HG03354 (cell line): Measurements from ENCODE around the gene P3H2.

Experiments used
- ATAC-seq: cut with Tn5 transposase; IDR thresholded peaks from one replicate; pipeline ENCODE4 v1.9.1; 2021; ENCODE audit warnings: mild to moderate bottlenecking; ENCODE audit not compliant: unreplicated experiment, poor library complexity, severe bottlenecking

Gene P3H2

DNA sequence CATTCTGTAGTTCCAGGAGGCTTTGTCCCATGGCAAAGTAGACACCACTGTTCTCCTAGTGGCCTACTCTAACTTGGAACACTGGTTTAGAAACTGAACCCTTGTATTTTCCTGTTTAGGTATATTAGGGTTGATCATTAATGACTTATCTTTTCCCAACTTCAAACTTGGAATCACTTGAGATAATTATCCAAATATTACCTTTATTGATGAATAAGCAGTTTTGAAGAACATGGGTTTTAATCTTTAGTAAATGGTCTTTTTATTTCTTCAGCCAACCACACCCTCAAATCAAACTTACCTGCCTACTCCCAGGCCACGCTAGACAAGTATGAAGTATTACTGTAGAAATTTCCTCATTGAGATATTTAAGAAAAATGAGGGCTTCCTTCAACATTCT lies 6.5 kb upstream of the P3H2 start:
- no peak for ATAC-seq

- ATAC-seq: no peak
Measured at GRCh38 chr3:190125436-190126068, 4.9 kb upstream of the P3H2 start.

GRCh38 chr3:190124067-190124466 lies 3.4 kb upstream of the P3H2 start:
- ATAC-seq: no peak

GRCh38 chr3:190122198-190122771 lies 1.6 kb upstream of the P3H2 start:
- ATAC-seq: no peak

- ATAC-seq: no peak
Measured at GRCh38 chr3:190121383-190121782, 686 bp upstream of the P3H2 start.

- ATAC-seq: no peak
Measured at GRCh38 chr3:190121061-190121377, 322 bp upstream of the P3H2 start.

DNA sequence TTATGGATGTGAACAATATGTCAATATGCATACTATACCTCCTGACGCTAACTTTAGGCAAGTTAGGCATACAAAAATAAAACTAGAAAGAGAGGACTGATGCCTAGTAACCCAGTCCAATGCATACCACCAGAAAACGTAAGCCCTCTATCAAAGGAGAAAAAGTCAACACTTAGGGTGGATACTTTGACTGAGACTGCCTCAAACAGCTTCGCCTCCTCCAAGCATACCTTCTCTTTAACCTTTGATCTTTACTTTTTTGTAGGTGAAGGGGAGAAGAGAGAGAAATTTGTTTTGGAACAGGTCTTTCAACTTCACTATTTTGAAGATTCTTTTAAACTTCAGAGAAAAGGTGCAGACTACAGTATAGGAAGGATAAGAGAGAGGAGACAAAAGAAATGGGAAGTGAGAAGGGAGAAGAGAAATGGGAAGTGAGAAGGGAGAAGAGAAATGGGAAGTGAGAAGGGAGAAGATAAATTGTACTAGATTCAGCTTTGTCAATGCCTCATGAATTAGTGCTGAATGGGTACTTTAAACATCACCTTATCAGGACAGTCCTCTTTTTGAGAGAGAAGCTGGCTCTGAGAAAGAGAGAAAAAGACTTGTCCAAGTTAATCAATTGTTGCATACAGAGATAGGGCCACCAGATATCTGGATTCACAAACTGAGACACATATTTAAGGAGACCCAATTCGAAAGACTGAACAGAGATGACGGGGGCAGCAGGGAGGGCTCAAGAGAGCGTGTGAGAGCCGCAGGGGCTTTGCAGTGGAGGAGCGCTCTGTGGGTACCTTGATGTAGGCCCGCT lies 1.0 kb downstream of the P3H2 start:
- ATAC-seq: no peak

GRCh38 chr3:190118438-190118837 lies 2.3 kb downstream of the P3H2 start:
- no peak for ATAC-seq

GRCh38 chr3:190117981-190118380 lies 2.7 kb downstream of the P3H2 start:
- no peak for ATAC-seq

DNA sequence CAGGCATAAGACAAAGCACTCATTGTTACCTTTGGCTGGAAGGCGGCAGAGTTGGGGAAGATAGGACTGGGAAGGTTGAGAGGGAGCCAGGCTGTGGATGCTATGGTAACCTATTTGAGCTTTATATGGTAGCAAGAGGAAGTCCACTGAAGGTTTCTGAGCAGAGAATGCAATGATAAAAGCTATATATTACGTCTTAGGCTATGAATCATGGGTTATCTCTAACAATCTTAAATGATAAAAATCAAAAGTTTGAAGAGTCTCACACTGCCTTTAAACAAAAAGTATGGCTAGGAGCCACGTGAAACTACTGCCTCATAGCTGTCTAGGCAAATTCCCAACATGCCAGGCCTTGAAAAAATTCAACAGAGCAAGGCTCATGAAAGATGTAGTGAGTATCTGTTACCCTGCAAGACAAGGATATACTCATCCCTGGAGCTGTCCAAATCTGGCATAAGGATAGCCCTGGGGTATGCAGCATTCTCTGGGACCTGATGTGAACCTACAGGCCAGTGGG lies 4.1 kb downstream of the P3H2 start:
- ATAC-seq: no peak

DNA sequence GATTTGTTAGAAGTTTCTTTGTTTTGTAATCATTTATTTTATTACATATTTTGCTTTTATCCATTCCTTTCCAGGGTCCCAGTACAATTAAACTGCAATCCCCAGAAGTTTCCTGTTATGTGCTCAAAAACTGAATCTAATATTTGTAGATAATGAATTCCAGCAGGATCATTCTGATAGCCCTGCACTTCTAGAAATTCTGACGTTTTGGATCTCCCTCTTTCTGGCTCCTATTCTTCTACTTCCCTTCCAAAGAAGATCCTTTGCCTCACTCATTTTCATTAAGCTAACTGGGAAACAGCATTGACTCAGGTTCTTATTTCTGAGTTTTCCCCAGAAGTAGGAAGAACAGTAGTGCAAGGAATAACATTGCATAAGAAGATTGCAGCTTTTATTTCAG lies 9.9 kb downstream of the P3H2 start:
- no peak for ATAC-seq

- no peak for ATAC-seq
Measured at GRCh38 chr3:190109441-190109840, 11.3 kb downstream of the P3H2 start.

DNA sequence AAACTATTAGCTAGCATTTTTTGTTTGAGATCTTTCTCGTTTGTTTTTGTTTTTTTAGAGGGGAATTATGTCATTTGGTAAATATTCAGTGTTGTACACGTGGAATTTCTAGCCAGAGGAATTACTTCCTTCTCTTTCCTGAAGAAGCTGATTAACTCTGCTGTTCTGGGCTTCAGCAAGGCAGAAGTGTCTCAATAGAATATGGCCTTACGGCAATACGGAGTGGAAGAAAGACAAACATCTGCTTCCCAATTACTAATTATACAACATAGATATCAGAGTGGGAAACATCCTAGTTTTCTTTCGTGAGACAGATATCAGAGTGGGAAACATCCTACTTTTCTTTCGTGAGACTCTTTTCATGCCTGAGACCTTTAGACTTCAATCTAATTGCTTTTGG lies 11.9 kb downstream of the P3H2 start:
- no peak for ATAC-seq

- ATAC-seq: no peak
Measured at GRCh38 chr3:190105876-190106275, 14.8 kb downstream of the P3H2 start.

GRCh38 chr3:190101320-190102011 lies 19.2 kb downstream of the P3H2 start:
- no peak for ATAC-seq

DNA sequence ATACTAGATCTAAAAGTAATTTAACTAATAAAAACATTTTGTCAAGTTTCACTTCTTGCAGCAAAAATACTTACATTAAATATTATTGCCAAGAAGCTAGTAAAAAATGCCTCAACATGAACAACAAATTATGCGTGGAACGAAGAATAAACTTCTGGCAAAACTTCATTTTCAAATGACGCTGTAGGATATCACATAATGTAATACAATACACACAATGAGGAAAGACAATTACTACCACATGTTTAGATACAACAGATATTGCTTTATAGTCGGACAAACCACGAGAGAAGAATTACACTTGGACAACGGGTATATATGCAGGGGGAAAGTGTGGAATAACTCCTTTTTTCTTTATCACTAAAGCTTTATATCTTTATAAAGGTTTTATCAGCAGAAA lies 21.6 kb downstream of the P3H2 start:
- ATAC-seq: no peak

- no peak for ATAC-seq
Measured at GRCh38 chr3:190097617-190098016, 23.1 kb downstream of the P3H2 start.

DNA sequence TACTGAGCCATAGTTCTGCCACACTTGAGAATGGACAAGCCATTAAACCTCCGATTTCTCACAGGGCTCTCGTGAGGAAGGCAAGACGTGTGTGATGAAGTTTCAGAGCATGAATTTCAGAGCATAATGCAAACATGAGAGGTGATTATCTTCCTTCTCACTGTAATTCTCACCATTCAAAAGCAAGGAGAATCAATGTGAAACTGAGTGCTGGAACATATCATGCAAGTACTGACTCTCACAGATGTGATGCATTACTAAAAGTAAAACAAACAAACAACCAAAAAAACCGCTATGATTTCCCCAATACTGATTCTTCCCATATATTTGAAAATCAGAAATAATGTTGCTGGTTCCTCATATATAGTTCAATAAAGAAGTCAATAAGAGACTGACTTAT lies 23.7 kb downstream of the P3H2 start:
- ATAC-seq: no peak

GRCh38 chr3:190096345-190096744 lies 24.4 kb downstream of the P3H2 start:
- ATAC-seq: no peak

DNA sequence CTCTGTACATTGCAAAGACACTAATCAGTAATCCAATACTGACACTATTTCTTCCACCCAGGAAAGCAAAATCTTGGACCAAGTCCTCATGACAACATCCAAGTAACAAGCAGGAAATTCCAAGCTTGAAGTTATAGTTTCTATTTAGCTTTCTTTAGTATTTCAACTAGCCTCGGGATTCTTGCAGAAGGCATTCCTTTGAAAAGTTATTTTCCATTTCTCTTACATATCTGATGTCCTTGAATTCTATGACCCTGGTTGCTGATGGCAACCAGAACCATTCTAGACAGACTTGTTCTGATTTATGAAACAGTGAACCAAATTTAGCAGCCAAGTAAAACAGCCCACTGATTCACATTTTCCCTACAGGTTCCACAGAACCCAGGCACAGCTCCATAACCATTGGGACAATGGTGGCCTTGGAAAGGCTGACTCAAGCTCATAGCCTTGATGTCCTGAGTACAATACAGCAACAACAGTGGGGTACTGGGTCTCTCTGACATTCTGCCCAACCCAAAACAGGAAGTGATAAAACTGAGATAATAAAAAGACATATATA lies 26.5 kb downstream of the P3H2 start:
- no peak for ATAC-seq
